Cardiac muscle cell (in vitro differentiated cells and primary cell): Measurements from ENCODE around the gene MYPOP. TPM values are rescaled to one million over a fixed set of nuclear protein-coding genes. Genes with fewer than 3 reads are reported as not detected.
A peak's percentile ranks its signal among the peaks of the same experiment; 100 is the strongest.

Experiments
- DNase-seq, 2 donors: peaks; one replicate each; pipeline versions ENCODE4 v3.0.0 to v3.0.0-alpha.2; 2010 to 2017; ENCODE audit warnings: low read depth in 1 of 2, low spot score in 1 of 2
- H3K27ac ChIP-seq: fragments of 200-600 bp; sonication (generic); 2 replicates; pipeline ENCODE4 v1.5.1; 2016
- H3K27me3 ChIP-seq: fragments of 200-600 bp; sonication (generic); 2 replicates; pipeline ENCODE4 v1.6.0; 2016; ENCODE audit warnings: control low read depth
- H3K36me3 ChIP-seq: fragments of 200-600 bp; sonication (generic); 2 replicates; pipeline ENCODE4 v1.5.1; 2016; ENCODE audit warnings: control low read depth
- H3K4me1 ChIP-seq: fragments of 200-600 bp; sonication (generic); 2 replicates; pipeline ENCODE4 v1.8.1; 2017; ENCODE audit warnings: low read depth, mild to moderate bottlenecking, mixed run types
- H3K4me3 ChIP-seq: fragments of 200-600 bp; sonication (generic); 2 replicates; pipeline ENCODE4 v1.5.1; 2016; ENCODE audit warnings: mild to moderate bottlenecking
- H3K9me3 ChIP-seq: fragments of 200-600 bp; sonication (generic); 2 replicates; pipeline ENCODE4 v1.5.1; 2017; ENCODE audit warnings: low read depth, mild to moderate bottlenecking, control low read depth
- CTCF ChIP-seq: IDR thresholded peaks from 2 replicates; pipeline ENCODE4 v1.5.1; 2012; ENCODE audit warnings: low read depth, mild to moderate bottlenecking, low read length
- polyA plus RNA-seq: library from polyadenylated mRNA; unstranded; fragments of >200 nt; fragmentation: Nextera tagmentation; extraction: Ambion mirVana; gene quantifications from 2 replicates; pipeline ENCODE4 v1.2.1, GENCODE V29; 2016
- total RNA-seq: library from RNA; depleted of rRNA; stranded (reverse); fragments of >200 nt; gene quantifications from 2 replicates; pipeline ENCODE4 v1.2.3, GENCODE V29; 2016

The MYPOP gene, protein sequence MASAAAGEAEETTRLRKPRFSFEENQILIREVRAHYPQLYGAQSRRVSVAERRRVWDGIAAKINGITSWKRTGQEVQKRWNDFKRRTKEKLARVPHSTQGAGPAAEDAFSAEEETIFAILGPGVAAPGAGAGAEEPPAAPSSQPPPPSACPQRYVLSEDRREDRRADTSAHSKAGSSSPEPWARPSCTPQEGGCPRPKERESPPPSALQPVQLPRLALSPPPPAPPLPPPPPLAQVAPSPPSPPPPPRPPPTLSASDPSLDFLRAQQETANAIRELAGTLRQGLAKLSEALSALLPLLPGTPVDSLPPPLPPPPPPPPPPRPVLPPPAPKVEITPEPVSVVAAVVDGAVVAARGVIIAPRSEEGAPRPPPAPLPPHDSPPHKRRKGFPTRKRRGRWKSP
- 6.8 and 7.3 TPM in 2 replicates for total RNA-seq
- polyA plus RNA-seq, result 2.0 and 2.3 TPM in 2 replicates

DNA sequence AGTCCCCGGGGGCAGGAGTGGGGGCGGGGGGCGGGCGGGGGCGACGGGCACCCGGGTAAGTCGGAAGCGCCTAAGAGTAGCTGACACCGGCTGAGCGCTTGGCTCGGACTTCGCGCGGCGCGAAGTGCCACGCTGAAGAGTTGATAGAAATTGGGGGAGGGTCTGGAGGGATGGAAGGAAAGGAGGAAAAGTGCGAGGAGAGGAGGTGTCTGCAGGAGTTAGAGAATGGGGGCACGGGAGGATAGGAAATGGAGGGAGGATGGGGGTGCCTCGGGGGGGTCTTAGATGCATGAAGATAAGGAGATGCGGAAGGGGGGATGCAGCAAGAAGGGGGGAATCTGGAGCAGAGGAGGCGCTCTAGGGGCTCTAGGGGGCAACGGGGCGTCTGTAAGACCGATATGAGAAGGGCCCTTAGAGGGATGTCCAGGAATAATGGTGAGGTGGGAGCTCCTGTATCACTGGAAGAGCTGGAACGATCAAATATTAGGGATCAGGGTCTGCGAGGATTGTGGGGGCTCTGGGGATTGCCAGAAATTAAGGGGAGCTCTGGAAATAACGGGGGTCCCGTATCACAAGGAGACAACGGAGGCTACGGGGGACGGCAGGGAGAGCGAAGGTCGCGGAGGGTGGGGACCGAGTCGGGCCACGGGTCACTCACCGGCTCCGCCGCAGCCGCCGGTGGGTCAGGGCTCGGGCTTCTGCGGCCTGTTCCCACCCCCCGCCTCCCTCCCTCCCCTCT lies at the start of gene MYPOP:
Gene MYPOP (minus strand): TSS at position 702 of the 739 bp plus-strand sequence. CDS start 840 bp downstream, outside the sequence.
- Histone ChIP-seq H3K9me3 (no peaks in the 10 kb centered on the region), H3K36me3 (peaks cover 8% of the 10 kb centered on the region), H3K27ac (peak within 1 kb of the TSS; percentile 49), H3K4me3 (peak within 1 kb of the TSS; percentile 61), H3K27me3 (peaks cover 9% of the 10 kb centered on the region), H3K4me1 (peaks cover 3% of the 10 kb centered on the region)
- peak in 1 of 2 donors; percentile 44 for DNase-seq
- no peak for TF ChIP-seq CTCF

DNA sequence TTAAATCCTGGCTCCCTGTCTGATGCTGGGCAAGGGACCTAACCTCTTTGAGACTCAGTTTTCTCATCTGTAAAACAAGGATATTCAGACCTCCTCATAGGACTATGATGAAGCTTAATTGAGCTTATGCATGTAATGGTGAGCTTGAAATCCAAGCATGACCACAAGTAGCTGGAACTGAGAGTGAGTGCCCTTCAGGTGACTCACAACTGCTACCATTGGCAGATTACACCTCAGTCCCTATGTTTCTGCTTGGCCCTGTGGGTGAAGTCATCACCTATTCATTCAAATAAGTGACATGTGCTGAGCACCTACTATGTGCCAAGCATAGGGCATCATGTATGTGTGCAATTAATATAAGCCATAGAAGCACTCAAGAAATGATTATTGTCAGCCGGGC lies 45.5 kb upstream of the MYPOP start:
- Histone ChIP-seq H3K9me3 (no peaks in the 10 kb centered on the region), H3K27ac (no peak overlapping the region), H3K27me3 (peaks cover 7% of the 10 kb centered on the region), H3K4me1 (no peaks in the 10 kb centered on the region), H3K36me3 (no peaks in the 10 kb centered on the region), H3K4me3 (no peak overlapping the region)
- no peak for DNase-seq
- TF ChIP-seq CTCF, result no peak

GRCh38 chr19:45940515-45940805 lies 38.0 kb upstream of the MYPOP start:
- Histone ChIP-seq H3K27me3 (peaks cover 5% of the 10 kb centered on the region), H3K4me1 (no peaks in the 10 kb centered on the region), H3K27ac (no peak overlapping the region), H3K9me3 (no peaks in the 10 kb centered on the region), H3K36me3 (no peaks in the 10 kb centered on the region), H3K4me3 (no peak overlapping the region)
- no peak for TF ChIP-seq CTCF
- no peak for DNase-seq

DNA sequence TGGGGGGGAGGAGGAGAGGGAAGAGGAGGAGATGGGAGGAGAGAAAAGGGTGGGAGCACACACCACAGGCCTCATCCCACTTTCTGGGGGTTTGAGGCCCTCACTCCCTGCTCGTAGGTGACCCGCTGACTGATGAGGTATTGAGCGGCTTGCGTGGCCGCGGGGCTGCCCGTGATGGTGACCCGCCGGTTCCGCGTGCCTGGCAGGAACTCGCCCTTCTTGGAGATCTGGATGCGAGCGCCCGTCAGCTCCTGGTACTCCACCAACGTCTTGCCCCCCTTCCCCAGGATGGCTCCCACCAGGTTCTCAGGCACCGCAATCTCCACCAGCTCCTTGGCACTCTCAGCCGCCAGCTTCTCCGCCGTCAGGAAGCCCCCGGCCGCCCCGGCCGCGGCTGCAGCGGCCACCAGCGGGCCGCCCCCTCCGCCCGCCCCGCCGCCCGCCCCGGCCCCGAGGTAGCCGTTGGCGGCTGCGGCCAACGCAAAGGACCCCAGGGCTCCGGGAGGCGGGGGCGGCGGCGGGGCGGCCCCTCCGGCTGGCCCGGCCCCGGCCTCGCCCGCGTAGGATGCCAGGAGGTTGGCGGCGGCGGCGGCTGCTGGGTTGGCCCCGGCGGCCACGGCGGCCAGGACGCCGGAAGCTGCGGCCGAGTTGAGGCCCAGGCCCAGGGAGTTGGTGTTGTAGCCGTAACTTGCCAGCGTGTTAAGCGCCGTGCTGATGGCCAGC lies 37.5 kb upstream of the MYPOP start:
- no peak for TF ChIP-seq CTCF
- Histone ChIP-seq H3K9me3 (no peaks in the 10 kb centered on the region), H3K4me1 (no peaks in the 10 kb centered on the region), H3K4me3 (no peak overlapping the region), H3K27me3 (peaks cover 8% of the 10 kb centered on the region), H3K36me3 (no peaks in the 10 kb centered on the region), H3K27ac (no peak overlapping the region)
- no peak for DNase-seq

- Histone ChIP-seq H3K36me3 (no peaks in the 10 kb centered on the region), H3K4me3 (no peak overlapping the region), H3K27me3 (peaks cover 16% of the 10 kb centered on the region), H3K4me1 (no peaks in the 10 kb centered on the region), H3K27ac (no peak overlapping the region), H3K9me3 (no peaks in the 10 kb centered on the region)
- DNase-seq, result no peak
- no peak for TF ChIP-seq CTCF
Measured at GRCh38 chr19:45938733-45939319, 36.4 kb upstream of the MYPOP start.
